GM12878 (cell line): ENCODE data around the gene SMG9. TPM values are rescaled to one million over a fixed set of nuclear protein-coding genes. Genes with fewer than 3 reads are reported as not detected.

Source experiments
- ATAC-seq: fragments of 200-7000 bp; cut with Tn5 transposase; 3 replicates; pipeline ENCODE4 v1.9.1; 2020; ENCODE audit warnings: mild to moderate bottlenecking, moderate library complexity
- BruUV-seq: library from RNA; stranded (reverse); fragments of 400-500 nt; replicated peaks from 2 replicates; lab custom pipeline; 2021; lab: Mats Ljungman, UMichigan
- CTCF ChIA-PET: fragments of 300-600 bp; sonication (Branson Sonifier 250); formaldehyde crosslinking; extraction: SDS; loops from one replicate; lab custom pipeline; 2021; ENCODE audit warnings: inconsistent platforms; lab: Yijun Ruan, JAX
- POLR2A ChIA-PET: fragments of 350-600 bp; formaldehyde crosslinking; extraction: SDS; loops from one replicate; lab custom pipeline; 2021; ENCODE audit warnings: inconsistent platforms; lab: Charles Lee
- RAD21 ChIA-PET: fragments of 300-600 bp; sonication (Branson Sonifier 250); formaldehyde crosslinking; loops from one replicate; lab custom pipeline; 2023; ENCODE audit warnings: antibody characterized with exemption; ENCODE audit not compliant: unreplicated experiment; lab: Charles Lee
- SMC1A ChIA-PET: fragments of 300-600 bp; sonication (Branson Sonifier 250); formaldehyde crosslinking; loops from one replicate; lab custom pipeline; 2023; ENCODE audit not compliant: unreplicated experiment, uncharacterized antibody; lab: Charles Lee
- DNase-seq: peaks from one replicate; pipeline ENCODE4 v3.0.0-alpha.2; 2011; ENCODE audit warnings: low read depth, low spot score
- FAIRE-seq: peaks from 3 replicates; lab custom pipeline; 2011; peaks lifted over from hg19 to GRCh38; lab: Jason Lieb, UNC
- H2AFZ ChIP-seq: 2 replicates; pipeline ENCODE4 v1.6.0; 2011; ENCODE audit warnings: low read depth, low read length, control low read depth; ENCODE audit not compliant: control insufficient read depth
- H3K27ac ChIP-seq: 2 replicates; pipeline ENCODE4 v1.5.1; 2011; ENCODE audit warnings: control low read depth; ENCODE audit not compliant: control insufficient read depth, insufficient read depth
- H3K27me3 ChIP-seq, 2 experiments: replicated peaks in 1 of 2; 2 replicates each; pipeline versions ENCODE4 v1.6.0 to v1.6.1; 2011; ENCODE audit warnings: low read length in 1 of 2; ENCODE audit not compliant: control insufficient read depth in 2 of 2, insufficient read depth in 2 of 2
- H3K36me3 ChIP-seq, 2 experiments: 2 replicates each; pipeline ENCODE4 v1.5.1; 2011; ENCODE audit warnings: low read length in 1 of 2; ENCODE audit not compliant: control insufficient read depth in 2 of 2, insufficient read depth in 2 of 2
- H3K4me1 ChIP-seq: 2 replicates; pipeline ENCODE4 v1.6.1; 2011; ENCODE audit warnings: mild to moderate bottlenecking, low read length, moderate library complexity, mixed read lengths; ENCODE audit not compliant: control insufficient read depth, insufficient read depth
- H3K4me2 ChIP-seq: 2 replicates; pipeline ENCODE4 v1.6.0; 2011; ENCODE audit warnings: control low read depth; ENCODE audit not compliant: control insufficient read depth, insufficient read depth
- H3K4me3 ChIP-seq: fragments of 200-600 bp; sonication (generic); 2 replicates; pipeline ENCODE4 v1.5.1; 2016
- H3K79me2 ChIP-seq: 2 replicates; pipeline ENCODE4 v1.6.0; 2011; ENCODE audit warnings: low read length; ENCODE audit not compliant: control insufficient read depth, insufficient read depth
- H3K9ac ChIP-seq: 2 replicates; pipeline ENCODE4 v1.8.0; 2011; ENCODE audit warnings: low read length, control low read depth, mixed read lengths; ENCODE audit not compliant: control insufficient read depth, insufficient read depth
- H3K9me3 ChIP-seq: replicated peaks from 3 replicates; pipeline ENCODE4 v1.5.1; 2011; ENCODE audit warnings: mild to moderate bottlenecking, low read length; ENCODE audit not compliant: control insufficient read depth, insufficient read depth
- H4K20me1 ChIP-seq: 2 replicates; pipeline ENCODE4 v1.6.0; 2011; ENCODE audit not compliant: control insufficient read depth, insufficient read depth
- CBX5 ChIP-seq: sonication (generic); IDR thresholded peaks from 2 replicates; pipeline ENCODE4 v1.6.1; 2016; ENCODE audit warnings: low read depth, moderate library complexity, mild to moderate bottlenecking, inconsistent platforms
- CEBPB ChIP-seq, 2 experiments: fragments of 150-350 bp in 1 of 2; IDR thresholded peaks; 2 replicates each; pipeline ENCODE4 v1.6.1; 2012 to 2014; ENCODE audit warnings: low read depth in 2 of 2, low read length in 2 of 2, borderline replicate concordance in 1 of 2, inconsistent platforms in 1 of 2
- EED ChIP-seq: sonication (generic); IDR thresholded peaks from 2 replicates; pipeline ENCODE4 v1.6.1; 2016; ENCODE audit warnings: antibody characterized with exemption, low read depth
- ESRRA ChIP-seq: IDR thresholded peaks from 2 replicates; pipeline ENCODE4 v1.6.1; 2012; ENCODE audit warnings: mild to moderate bottlenecking, low read length, improper control_type of control experiment
- NR2F1 ChIP-seq: fragments of 450-650 bp; conservative IDR thresholded peaks from 2 replicates; pipeline ENCODE4 v1.6.1; 2017; ENCODE audit warnings: mild to moderate bottlenecking
- RUNX3 ChIP-seq: IDR thresholded peaks from 2 replicates; pipeline ENCODE4 v1.6.1; 2012; ENCODE audit warnings: low read length, inconsistent platforms
- STAT1 ChIP-seq: fragments of 450-650 bp; conservative IDR thresholded peaks from 2 replicates; pipeline ENCODE4 v1.6.1; 2014; ENCODE audit warnings: antibody characterized with exemption, mild to moderate bottlenecking
- WGBS: methylation state at CpG from one replicate; pipeline ENCODE4 v1.1.6; 2016; ENCODE audit warnings: low lambda C conversion rate; ENCODE audit not compliant: insufficient replicate concordance, insufficient coverage; ENCODE audit errors: missing lambda C conversion rate; 5-methylcytosine and 5-hydroxymethylcytosine counted together
- in situ Hi-C: fragments of 300-500 bp; cut with MboI; formaldehyde crosslinking; loops from 9 replicates; pipeline ENCODE4 v1.14.3; 2018; ENCODE audit warnings: mixed read lengths
- intact Hi-C: fragments of 100-400 bp; cut with micrococcal nuclease; formaldehyde crosslinking; loops from one replicate; pipeline ENCODE4 v1.14.2; 2022; ENCODE audit not compliant: unreplicated experiment
- polyA plus RNA-seq, 11 experiments: library from polyadenylated mRNA; depleted of rRNA in 4 of 11; unstranded in 6 of 11; stranded (reverse) in 5 of 11; fragments of >200 nt; fragmentation: Nextera tagmentation in 4 of 11; fragmentation: Illumina TruSeq in 1 of 11; extraction: Ambion mirVana in 4 of 11; extraction: Trizol in 1 of 11; gene quantifications; 1 replicate in 1 of 11; 2 replicates in 10 of 11; pipeline versions ENCODE4 v1.2.1 to v1.2.3, GENCODE V29; 2011 to 2016; ENCODE audit warnings: inconsistent platforms in 2 of 11, missing spikeins in 2 of 11, low read depth in 1 of 11
- total RNA-seq, 4 experiments: library from RNA; depleted of rRNA in 3 of 4; stranded (reverse); fragments of >200 nt in 3 of 4; fragmentation: Illumina TruSeq in 1 of 4; extraction: Trizol in 1 of 4; gene quantifications; 2 replicates each; pipeline versions ENCODE4 v1.2.1 to v1.2.3, GENCODE V29; 2013 to 2021
- TF ChIP-seq, protein P1 (sequence below): fragments of 450-650 bp; IDR thresholded peaks from 2 replicates; pipeline ENCODE4 v1.6.1; 2018; ENCODE audit warnings: borderline replicate concordance, mild to moderate bottlenecking; ENCODE audit not compliant: partially characterized antibody
- TF ChIP-seq, protein P2 (sequence below): IDR thresholded peaks from 2 replicates; pipeline ENCODE4 v1.6.1; 2011; ENCODE audit warnings: borderline replicate concordance, low read depth, mild to moderate bottlenecking, moderate library complexity, mixed read lengths, low read length; ENCODE audit not compliant: insufficient read depth; ENCODE audit errors: extremely low read length
- TF ChIP-seq, protein P3 (sequence below): fragments of 450-650 bp; IDR thresholded peaks from 2 replicates; pipeline ENCODE4 v1.6.1; 2016; ENCODE audit warnings: mild to moderate bottlenecking
- TF ChIP-seq, protein P4 (sequence below): fragments of 450-650 bp; IDR thresholded peaks from 2 replicates; pipeline ENCODE4 v1.6.1; 2017; ENCODE audit warnings: low read depth, mild to moderate bottlenecking, moderate library complexity
- TF ChIP-seq, protein P5 (sequence below): fragments of 150-350 bp; IDR thresholded peaks from 2 replicates; pipeline ENCODE4 v1.6.1; 2016; ENCODE audit warnings: low read depth, low read length

SMG9 gene
- total and polyA plus RNA-seq, 10 of the 15 experiments (the other 5 are each of a cell fraction or from before 2014, with no cell fraction given) = 0.69 to 52.2 (median 28.1) TPM

DNA sequence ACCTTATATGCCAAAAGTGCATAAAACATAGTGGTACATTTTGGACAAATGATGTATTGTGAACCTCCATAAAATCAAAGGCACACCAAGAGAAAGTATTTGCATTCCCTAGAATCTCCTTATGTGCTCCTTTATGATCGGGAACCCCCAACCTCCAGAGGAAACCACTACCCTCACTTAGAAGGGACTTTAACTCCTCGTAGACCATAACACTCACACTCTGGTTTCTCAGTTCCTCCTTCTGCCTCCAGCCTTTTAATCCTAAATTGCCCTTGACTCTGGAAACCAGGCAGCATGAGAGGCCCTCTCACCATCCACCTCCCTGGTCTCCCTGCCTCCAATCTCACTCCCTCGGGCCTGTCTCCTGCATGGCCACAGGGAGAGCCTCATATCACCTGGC, 35.8 kb upstream of the SMG9 start:
- Histone ChIP-seq H3K36me3 (no peaks in the 10 kb centered on the region), H3K27ac (no peak overlapping the region), H3K4me1 (peaks cover 11% of the 10 kb centered on the region), H3K9ac (no peak overlapping the region), H3K27me3 (no peaks in the 10 kb centered on the region), H3K9me3 (no peaks in the 10 kb centered on the region), H3K4me3 (no peak overlapping the region), H3K79me2 (no peaks in the 10 kb centered on the region), H2AFZ (no peak overlapping the region), H3K4me2 (peak overlapping the region; percentile 30; the same call in 1 of the 2 replicates), H4K20me1 (no peaks in the 10 kb centered on the region)
- POLR2A ChIA-PET = no interaction called here
- SMC1A ChIA-PET = interaction anchor here (1.0 to 1.7 kb wide), 7 partner anchors 10 to 48 kb away, joined by 3 to 5 read pairs (median 4); partner anchors contain the start of gene KCNN4
- ATAC-seq (peak; percentile 96), FAIRE-seq (peak; percentile 95), DNase-seq (no peak)
- RAD21 ChIA-PET = interaction anchor here (0.6 to 3.3 kb wide), 5 partner anchors 24 to 1355 kb away, joined by 3 to 12 read pairs (median 4); no protein-coding TSS in a partner anchor
- 5% methylated on average over 3 of the region's 3 CpGs for WGBS
- no TSS peak for BruUV-seq
- in situ Hi-C loops = no loop called here
- intact Hi-C loops = no loop called here
- CTCF ChIA-PET = interaction anchor here (0.5 to 1.7 kb wide), 8 partner anchors 11 to 122 kb away, joined by 3 to 8 read pairs (median 4); partner anchors contain the start of genes KCNN4 and PLAUR
- no peak for TF ChIP-seq CBX5
- peak; percentile 96 for TF ChIP-seq RUNX3
- 0 out of 2 replicates have a peak, but pooled peaks have one; percentile 10 for TF ChIP-seq NR2F1
- TF ChIP-seq STAT1 = no peak
- TF ChIP-seq ESRRA = no peak
- TF ChIP-seq, protein P1, sequence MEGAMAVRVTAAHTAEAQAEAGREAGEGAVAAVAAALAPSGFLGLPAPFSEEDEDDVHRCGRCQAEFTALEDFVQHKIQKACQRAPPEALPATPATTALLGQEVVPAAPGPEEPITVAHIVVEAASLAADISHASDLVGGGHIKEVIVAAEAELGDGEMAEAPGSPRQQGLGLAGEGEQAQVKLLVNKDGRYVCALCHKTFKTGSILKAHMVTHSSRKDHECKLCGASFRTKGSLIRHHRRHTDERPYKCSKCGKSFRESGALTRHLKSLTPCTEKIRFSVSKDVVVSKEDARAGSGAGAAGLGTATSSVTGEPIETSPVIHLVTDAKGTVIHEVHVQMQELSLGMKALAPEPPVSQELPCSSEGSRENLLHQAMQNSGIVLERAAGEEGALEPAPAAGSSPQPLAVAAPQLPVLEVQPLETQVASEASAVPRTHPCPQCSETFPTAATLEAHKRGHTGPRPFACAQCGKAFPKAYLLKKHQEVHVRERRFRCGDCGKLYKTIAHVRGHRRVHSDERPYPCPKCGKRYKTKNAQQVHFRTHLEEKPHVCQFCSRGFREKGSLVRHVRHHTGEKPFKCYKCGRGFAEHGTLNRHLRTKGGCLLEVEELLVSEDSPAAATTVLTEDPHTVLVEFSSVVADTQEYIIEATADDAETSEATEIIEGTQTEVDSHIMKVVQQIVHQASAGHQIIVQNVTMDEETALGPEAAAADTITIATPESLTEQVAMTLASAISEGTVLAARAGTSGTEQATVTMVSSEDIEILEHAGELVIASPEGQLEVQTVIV = no peak
- TF ChIP-seq, protein P2, sequence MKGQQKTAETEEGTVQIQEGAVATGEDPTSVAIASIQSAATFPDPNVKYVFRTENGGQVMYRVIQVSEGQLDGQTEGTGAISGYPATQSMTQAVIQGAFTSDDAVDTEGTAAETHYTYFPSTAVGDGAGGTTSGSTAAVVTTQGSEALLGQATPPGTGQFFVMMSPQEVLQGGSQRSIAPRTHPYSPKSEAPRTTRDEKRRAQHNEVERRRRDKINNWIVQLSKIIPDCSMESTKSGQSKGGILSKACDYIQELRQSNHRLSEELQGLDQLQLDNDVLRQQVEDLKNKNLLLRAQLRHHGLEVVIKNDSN = no peak
- TF ChIP-seq, protein P3, sequence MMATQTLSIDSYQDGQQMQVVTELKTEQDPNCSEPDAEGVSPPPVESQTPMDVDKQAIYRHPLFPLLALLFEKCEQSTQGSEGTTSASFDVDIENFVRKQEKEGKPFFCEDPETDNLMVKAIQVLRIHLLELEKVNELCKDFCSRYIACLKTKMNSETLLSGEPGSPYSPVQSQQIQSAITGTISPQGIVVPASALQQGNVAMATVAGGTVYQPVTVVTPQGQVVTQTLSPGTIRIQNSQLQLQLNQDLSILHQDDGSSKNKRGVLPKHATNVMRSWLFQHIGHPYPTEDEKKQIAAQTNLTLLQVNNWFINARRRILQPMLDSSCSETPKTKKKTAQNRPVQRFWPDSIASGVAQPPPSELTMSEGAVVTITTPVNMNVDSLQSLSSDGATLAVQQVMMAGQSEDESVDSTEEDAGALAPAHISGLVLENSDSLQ = no peak
- TF ChIP-seq, protein P4, sequence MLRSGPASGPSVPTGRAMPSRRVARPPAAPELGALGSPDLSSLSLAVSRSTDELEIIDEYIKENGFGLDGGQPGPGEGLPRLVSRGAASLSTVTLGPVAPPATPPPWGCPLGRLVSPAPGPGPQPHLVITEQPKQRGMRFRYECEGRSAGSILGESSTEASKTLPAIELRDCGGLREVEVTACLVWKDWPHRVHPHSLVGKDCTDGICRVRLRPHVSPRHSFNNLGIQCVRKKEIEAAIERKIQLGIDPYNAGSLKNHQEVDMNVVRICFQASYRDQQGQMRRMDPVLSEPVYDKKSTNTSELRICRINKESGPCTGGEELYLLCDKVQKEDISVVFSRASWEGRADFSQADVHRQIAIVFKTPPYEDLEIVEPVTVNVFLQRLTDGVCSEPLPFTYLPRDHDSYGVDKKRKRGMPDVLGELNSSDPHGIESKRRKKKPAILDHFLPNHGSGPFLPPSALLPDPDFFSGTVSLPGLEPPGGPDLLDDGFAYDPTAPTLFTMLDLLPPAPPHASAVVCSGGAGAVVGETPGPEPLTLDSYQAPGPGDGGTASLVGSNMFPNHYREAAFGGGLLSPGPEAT = peak; percentile 99
- no peak for TF ChIP-seq CEBPB (IDR thresholded peaks at IDR 0.05; ENCODE audit: borderline replicate concordance in 1 of 2, low read depth in 2 of 2, low read length in 2 of 2)
- TF ChIP-seq EED = peak; percentile 92
- TF ChIP-seq, protein P5, sequence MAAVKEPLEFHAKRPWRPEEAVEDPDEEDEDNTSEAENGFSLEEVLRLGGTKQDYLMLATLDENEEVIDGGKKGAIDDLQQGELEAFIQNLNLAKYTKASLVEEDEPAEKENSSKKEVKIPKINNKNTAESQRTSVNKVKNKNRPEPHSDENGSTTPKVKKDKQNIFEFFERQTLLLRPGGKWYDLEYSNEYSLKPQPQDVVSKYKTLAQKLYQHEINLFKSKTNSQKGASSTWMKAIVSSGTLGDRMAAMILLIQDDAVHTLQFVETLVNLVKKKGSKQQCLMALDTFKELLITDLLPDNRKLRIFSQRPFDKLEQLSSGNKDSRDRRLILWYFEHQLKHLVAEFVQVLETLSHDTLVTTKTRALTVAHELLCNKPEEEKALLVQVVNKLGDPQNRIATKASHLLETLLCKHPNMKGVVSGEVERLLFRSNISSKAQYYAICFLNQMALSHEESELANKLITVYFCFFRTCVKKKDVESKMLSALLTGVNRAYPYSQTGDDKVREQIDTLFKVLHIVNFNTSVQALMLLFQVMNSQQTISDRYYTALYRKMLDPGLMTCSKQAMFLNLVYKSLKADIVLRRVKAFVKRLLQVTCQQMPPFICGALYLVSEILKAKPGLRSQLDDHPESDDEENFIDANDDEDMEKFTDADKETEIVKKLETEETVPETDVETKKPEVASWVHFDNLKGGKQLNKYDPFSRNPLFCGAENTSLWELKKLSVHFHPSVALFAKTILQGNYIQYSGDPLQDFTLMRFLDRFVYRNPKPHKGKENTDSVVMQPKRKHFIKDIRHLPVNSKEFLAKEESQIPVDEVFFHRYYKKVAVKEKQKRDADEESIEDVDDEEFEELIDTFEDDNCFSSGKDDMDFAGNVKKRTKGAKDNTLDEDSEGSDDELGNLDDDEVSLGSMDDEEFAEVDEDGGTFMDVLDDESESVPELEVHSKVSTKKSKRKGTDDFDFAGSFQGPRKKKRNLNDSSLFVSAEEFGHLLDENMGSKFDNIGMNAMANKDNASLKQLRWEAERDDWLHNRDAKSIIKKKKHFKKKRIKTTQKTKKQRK = no peak
